Urinary bladder (tissue), 4 donors: Measurements from ENCODE around the gene SAMD11. TPM values are rescaled to one million over a fixed set of nuclear protein-coding genes. Genes with fewer than 3 reads are reported as not detected.
"Not testable (repeated sequence)": the region's sequence is repeated elsewhere in the genome, so short reads cannot be mapped to it uniquely, and the experiment has no call there.

Experiments used
- DNase-seq: peaks from one replicate; pipeline ENCODE4 v3.0.0-alpha.2; 2015; ENCODE audit errors: extremely low spot score
- H3K27ac ChIP-seq: one replicate; pipeline ENCODE4 v1.5.1; 2013; ENCODE audit warnings: low read depth, mild to moderate bottlenecking, moderate library complexity
- H3K36me3 ChIP-seq: one replicate; pipeline ENCODE4 v1.6.1; 2013; ENCODE audit warnings: mild to moderate bottlenecking, moderate library complexity; ENCODE audit not compliant: insufficient read depth
- H3K4me1 ChIP-seq: one replicate; pipeline ENCODE4 v1.6.1; 2013; ENCODE audit warnings: mild to moderate bottlenecking, moderate library complexity; ENCODE audit not compliant: insufficient read depth
- H3K4me3 ChIP-seq: one replicate; pipeline ENCODE4 v1.5.1; 2013; ENCODE audit warnings: low read depth, low read length
- WGBS: extraction: QIAGEN DNeasy Blood & Tissue Kit; methylation state at CpG from one replicate; pipeline ENCODE4 v1.1.7; 2013; 5-methylcytosine and 5-hydroxymethylcytosine counted together
- polyA plus RNA-seq: library from polyadenylated mRNA; stranded (reverse); fragments of 200-250 nt; gene quantifications from one replicate; pipeline ENCODE4 v1.2.3, GENCODE V29; 2013
- small RNA-seq: library from RNA; depleted of rRNA; stranded (forward); fragments of <200 nt; gene quantifications from one replicate; pipeline ENCODE3, GENCODE V24; 2014
- total RNA-seq: library from RNA; depleted of rRNA; stranded (reverse); fragments of >200 nt; gene quantifications from one replicate; pipeline ENCODE4 v1.2.3, GENCODE V29; 2014
- donor health status: healthy with polysubstance abuse.
- donor health status: healthy.

Gene SAMD11
- total and polyA plus RNA-seq, 2 donors = 18.1 to 23.3 TPM

- 85% methylated on average over 5 of the region's 5 CpGs for WGBS
- not testable (repeated sequence) for H3K4me3 ChIP-seq, H3K36me3 ChIP-seq, H3K27ac ChIP-seq, DNase-seq, H3K4me1 ChIP-seq
Observed at GRCh38 chr1:988061-988460, 64.3 kb downstream of the SAMD11 start.

- not testable (repeated sequence) for DNase-seq, H3K4me1 ChIP-seq, H3K4me3 ChIP-seq, H3K36me3 ChIP-seq, H3K27ac ChIP-seq
- 97% methylated on average over 6 of the region's 6 CpGs for WGBS
Observed at GRCh38 chr1:991275-991674, 67.6 kb downstream of the SAMD11 start.

GRCh38 chr1:991895-992294, 68.2 kb downstream of the SAMD11 start:
- no peaks in the 10 kb centered on the region for H3K4me1 ChIP-seq
- no peak overlapping the region for H3K27ac ChIP-seq
- no peaks in the 10 kb centered on the region for H3K36me3 ChIP-seq
- DNase-seq = no peak
- no peak overlapping the region for H3K4me3 ChIP-seq
- 95% methylated on average over 10 of the region's 10 CpGs for WGBS

- no peak overlapping the region for H3K4me3 ChIP-seq
- no peaks in the 10 kb centered on the region for H3K4me1 ChIP-seq
- H3K36me3 ChIP-seq = no peaks in the 10 kb centered on the region
- no peak for DNase-seq
- WGBS = 91% methylated on average over 7 of the region's 7 CpGs
- no peak overlapping the region for H3K27ac ChIP-seq
Observed at GRCh38 chr1:992362-992761, 68.6 kb downstream of the SAMD11 start.

- Histone ChIP-seq H3K4me3 (no peak overlapping the region), H3K4me1 (no peaks in the 10 kb centered on the region), H3K27ac (no peak overlapping the region), H3K36me3 (no peaks in the 10 kb centered on the region)
- WGBS = 80% methylated on average over 15 of the region's 15 CpGs
- DNase-seq = no peak
Observed at GRCh38 chr1:993379-993995, 69.8 kb downstream of the SAMD11 start.

Small RNAs within 50 kb of the gene (small RNA-seq; reads per million reads assigned to genes)
- not detected for gene AL645608.4

Other genes with a start within 250 kb of the SAMD11 start
- 0.37 TPM for gene OR4F16, start 237.3 kb upstream of the SAMD11 start, total RNA-seq
- not detected for gene OR4F16, start 237.3 kb upstream of the SAMD11 start, polyA plus RNA-seq
- gene NOC2L, start 35.3 kb downstream of the SAMD11 start, total RNA-seq = 27.1 TPM
- gene NOC2L, start 35.3 kb downstream of the SAMD11 start, polyA plus RNA-seq = 59.5 TPM
- 4.5 TPM for gene KLHL17, start 36.7 kb downstream of the SAMD11 start, total RNA-seq
- 12.0 TPM for gene KLHL17, start 36.7 kb downstream of the SAMD11 start, polyA plus RNA-seq
- gene PLEKHN1, start 42.6 kb downstream of the SAMD11 start, total RNA-seq = 1.1 TPM
- 4.2 TPM for gene PLEKHN1, start 42.6 kb downstream of the SAMD11 start, polyA plus RNA-seq
- gene PERM1, start 58.2 kb downstream of the SAMD11 start, total RNA-seq = 0.32 TPM
- 0.73 TPM for gene PERM1, start 58.2 kb downstream of the SAMD11 start, polyA plus RNA-seq
- 9.8 TPM for gene HES4, start 76.2 kb downstream of the SAMD11 start, total RNA-seq
- 38.5 TPM for gene HES4, start 76.2 kb downstream of the SAMD11 start, polyA plus RNA-seq
- 41.8 TPM for gene ISG15, start 89.6 kb downstream of the SAMD11 start, total RNA-seq
- gene ISG15, start 89.6 kb downstream of the SAMD11 start, polyA plus RNA-seq = 75.7 TPM
- 43.3 TPM for gene AGRN, start 96.2 kb downstream of the SAMD11 start, total RNA-seq
- 38.7 TPM for gene AGRN, start 96.2 kb downstream of the SAMD11 start, polyA plus RNA-seq
- 2.7 TPM for gene RNF223, start 150.4 kb downstream of the SAMD11 start, total RNA-seq
- 0.73 TPM for gene RNF223, start 150.4 kb downstream of the SAMD11 start, polyA plus RNA-seq
- 7.1 TPM for gene C1orf159, start 192.2 kb downstream of the SAMD11 start, total RNA-seq
- gene C1orf159, start 192.2 kb downstream of the SAMD11 start, polyA plus RNA-seq = 12.6 TPM
- not detected for gene TTLL10, start 250.0 kb downstream of the SAMD11 start, total RNA-seq
- 0.08 TPM for gene TTLL10, start 250.0 kb downstream of the SAMD11 start, polyA plus RNA-seq